ENCODE data around the gene NAB2.
"Not testable (repeated sequence)": the region's sequence is repeated elsewhere in the genome, so short reads cannot be mapped to it uniquely, and the experiment has no call there.

NAB2 gene

GRCh38 chr12:57069523-57069922, 19.4 kb upstream of the NAB2 start:
- H3K4me1 ChIP-seq (ENCODE audit: insufficient read depth, low read length): no peaks in the 10 kb centered on the region
- H3K27ac ChIP-seq (ENCODE audit: low read depth, low read length): peak overlapping the region; percentile 3; the same call in 1 of the 2 replicates
- no peak overlapping the region for H3K9ac ChIP-seq (ENCODE audit: low read depth, low read length)
- no peaks in the 10 kb centered on the region for H3K27me3 ChIP-seq (ENCODE audit: insufficient read depth, low read length)
- H3K36me3 ChIP-seq (ENCODE audit: insufficient read depth, low read length): peaks cover 71% of the 10 kb centered on the region
- H3K4me3 ChIP-seq (ENCODE audit: low read length): no peak overlapping the region
- WGBS: 49% methylated on average over 3 of the region's 3 CpGs
- no peaks in the 10 kb centered on the region for H3K9me3 ChIP-seq (ENCODE audit: insufficient read depth, low read depth, low read length)

DNA sequence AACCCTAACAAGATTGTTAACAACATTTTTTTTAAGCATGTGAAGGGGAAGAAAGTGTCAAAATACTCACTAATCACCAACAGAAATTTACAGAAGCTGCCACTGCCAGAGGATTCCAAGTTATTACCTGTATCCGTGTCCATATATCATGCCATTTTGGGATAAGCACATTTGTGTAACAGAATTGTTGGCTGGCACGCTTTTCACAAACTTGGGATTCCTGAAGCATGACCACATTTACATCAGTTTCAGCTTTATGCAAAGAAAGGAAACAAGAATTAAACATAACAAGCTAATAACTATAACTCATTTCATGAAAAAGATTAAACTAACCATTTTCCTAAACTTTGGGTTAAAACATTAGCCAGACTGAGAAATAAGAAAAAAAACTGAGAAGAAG, 16.3 kb upstream of the NAB2 start:
- peaks cover 55% of the 10 kb centered on the region for H3K36me3 ChIP-seq (ENCODE audit: insufficient read depth, low read length)
- no peak overlapping the region for H3K9ac ChIP-seq (ENCODE audit: low read depth, low read length)
- H3K9me3 ChIP-seq (ENCODE audit: insufficient read depth, low read depth, low read length): no peaks in the 10 kb centered on the region
- no peak overlapping the region for H3K4me3 ChIP-seq (ENCODE audit: low read length)
- WGBS: 95% methylated on average over 2 of the region's 2 CpGs
- H3K27me3 ChIP-seq (ENCODE audit: insufficient read depth, low read length): no peaks in the 10 kb centered on the region
- no peak overlapping the region for H3K27ac ChIP-seq (ENCODE audit: low read depth, low read length)
- no peaks in the 10 kb centered on the region for H3K4me1 ChIP-seq (ENCODE audit: insufficient read depth, low read length)

GRCh38 chr12:57073566-57074450, 15.1 kb upstream of the NAB2 start:
- H3K4me1 ChIP-seq (ENCODE audit: insufficient read depth, low read length); H3K4me3 ChIP-seq (ENCODE audit: low read length); H3K9me3 ChIP-seq (ENCODE audit: insufficient read depth, low read depth, low read length); H3K9ac ChIP-seq (ENCODE audit: low read depth, low read length); H3K27me3 ChIP-seq (ENCODE audit: insufficient read depth, low read length); H3K27ac ChIP-seq (ENCODE audit: low read depth, low read length): not testable (repeated sequence)
- peaks cover 44% of the 10 kb centered on the region for H3K36me3 ChIP-seq (ENCODE audit: insufficient read depth, low read length)
- WGBS: 93% methylated on average over 6 of the region's 6 CpGs

DNA sequence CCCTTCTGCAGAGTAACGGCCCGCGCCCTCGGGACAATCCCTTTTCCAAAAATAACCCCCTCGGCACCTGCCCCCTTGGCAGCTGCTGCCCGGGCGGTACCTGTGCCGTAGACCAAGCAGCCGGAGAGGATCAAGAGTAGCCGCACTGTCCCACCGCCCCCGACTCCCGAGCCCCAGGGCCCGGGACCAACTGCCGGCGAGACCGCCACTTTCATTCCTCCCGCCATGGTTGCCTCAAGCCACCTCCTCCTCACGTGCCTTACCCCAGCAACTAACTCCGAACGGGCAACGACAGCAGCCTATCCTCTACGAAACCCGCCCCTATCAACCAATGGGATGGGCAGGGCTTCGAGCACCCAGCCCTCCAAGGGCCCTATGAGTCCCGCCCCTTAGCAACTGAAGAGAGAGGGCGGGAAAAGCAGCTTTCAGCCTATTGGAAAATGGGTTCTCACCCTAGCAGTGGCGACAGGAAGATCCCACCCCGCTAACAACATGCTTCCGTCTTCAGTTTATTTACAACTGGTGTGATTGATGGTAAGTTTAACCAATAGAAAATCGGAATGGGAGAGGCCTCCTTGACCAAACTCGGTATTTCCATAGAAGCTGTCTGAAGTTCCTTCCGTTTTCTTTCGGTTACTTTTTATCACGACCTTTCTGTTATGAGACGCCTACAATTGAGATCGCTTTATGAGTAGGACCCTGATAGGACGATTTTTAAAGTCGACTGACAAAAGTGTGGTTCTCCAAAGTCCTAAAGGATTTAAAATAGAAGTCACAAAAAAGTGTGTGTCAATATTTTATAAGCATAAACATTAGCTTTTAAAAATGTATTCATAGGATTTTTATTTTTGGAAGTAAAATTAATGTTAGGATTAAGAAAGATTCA, 10.2 kb upstream of the NAB2 start, which contains the start of gene NEMP1:
TSS of gene NEMP1 (minus strand) at position 273 of the 886 bp plus-strand sequence. CDS start at position 227, 46 bp downstream.
- WGBS: under 1% methylated on average over 38 of the region's 39 CpGs
- H3K27ac ChIP-seq (ENCODE audit: low read depth, low read length): peak within 1 kb of the TSS; percentile 77

DNA sequence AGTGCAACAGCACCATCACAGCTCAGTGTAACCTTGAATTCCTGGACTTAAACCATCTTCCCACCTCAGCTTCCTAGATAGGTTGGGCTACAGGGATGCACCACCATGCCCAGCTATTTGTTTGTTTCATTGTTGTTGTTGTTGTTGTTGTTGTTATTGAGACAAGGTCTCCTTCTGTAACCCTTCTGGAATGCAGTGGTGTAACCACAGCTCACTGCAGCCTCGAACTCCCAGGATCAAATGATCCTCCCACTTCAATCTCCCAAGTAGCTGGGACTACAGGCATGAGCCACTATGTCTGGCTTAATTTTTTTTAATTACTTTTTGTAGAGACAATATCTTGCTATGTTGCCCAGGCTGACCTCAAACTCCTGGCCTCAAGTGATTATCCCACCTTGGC, 9.1 kb upstream of the NAB2 start:
- WGBS: 80% methylated on average over 1 of the region's 1 CpG
- Histone ChIP-seq H3K9me3 (ENCODE audit: insufficient read depth, low read depth, low read length) (no peaks in the 10 kb centered on the region), H3K4me1 (ENCODE audit: insufficient read depth, low read length) (peaks cover 8% of the 10 kb centered on the region; the same call in 1 of the 2 replicates), H3K36me3 (ENCODE audit: insufficient read depth, low read length) (peaks cover 7% of the 10 kb centered on the region), H3K9ac (ENCODE audit: low read depth, low read length) (no peak overlapping the region), H3K4me3 (ENCODE audit: low read length) (no peak overlapping the region), H3K27ac (ENCODE audit: low read depth, low read length) (no peak overlapping the region), H3K27me3 (ENCODE audit: insufficient read depth, low read length) (no peaks in the 10 kb centered on the region)

More for the DNA sequence above, 10.2 kb upstream of the NAB2 start, which contains the start of gene NEMP1:
- Histone ChIP-seq H3K9me3 (ENCODE audit: insufficient read depth, low read depth, low read length) (no peaks in the 10 kb centered on the region), H3K27me3 (ENCODE audit: insufficient read depth, low read length) (no peaks in the 10 kb centered on the region), H3K36me3 (ENCODE audit: insufficient read depth, low read length) (peaks cover 7% of the 10 kb centered on the region), H3K4me1 (ENCODE audit: insufficient read depth, low read length) (peaks cover 8% of the 10 kb centered on the region; the same call in 1 of the 2 replicates), H3K4me3 (ENCODE audit: low read length) (peak within 1 kb of the TSS; percentile 82), H3K9ac (ENCODE audit: low read depth, low read length) (peak within 1 kb of the TSS; percentile 90)

GRCh38 chr12:57080855-57081254, 8.1 kb upstream of the NAB2 start:
- no peaks in the 10 kb centered on the region for H3K27me3 ChIP-seq (ENCODE audit: insufficient read depth, low read length)
- no peak overlapping the region for H3K27ac ChIP-seq (ENCODE audit: low read depth, low read length)
- H3K4me1 ChIP-seq (ENCODE audit: insufficient read depth, low read length): peaks cover 12% of the 10 kb centered on the region
- H3K9me3 ChIP-seq (ENCODE audit: insufficient read depth, low read depth, low read length): no peaks in the 10 kb centered on the region
- no peak overlapping the region for H3K9ac ChIP-seq (ENCODE audit: low read depth, low read length)
- 86% methylated on average over 1 of the region's 1 CpG for WGBS
- H3K36me3 ChIP-seq (ENCODE audit: insufficient read depth, low read length): peaks cover 7% of the 10 kb centered on the region
- H3K4me3 ChIP-seq (ENCODE audit: low read length): no peak overlapping the region

DNA sequence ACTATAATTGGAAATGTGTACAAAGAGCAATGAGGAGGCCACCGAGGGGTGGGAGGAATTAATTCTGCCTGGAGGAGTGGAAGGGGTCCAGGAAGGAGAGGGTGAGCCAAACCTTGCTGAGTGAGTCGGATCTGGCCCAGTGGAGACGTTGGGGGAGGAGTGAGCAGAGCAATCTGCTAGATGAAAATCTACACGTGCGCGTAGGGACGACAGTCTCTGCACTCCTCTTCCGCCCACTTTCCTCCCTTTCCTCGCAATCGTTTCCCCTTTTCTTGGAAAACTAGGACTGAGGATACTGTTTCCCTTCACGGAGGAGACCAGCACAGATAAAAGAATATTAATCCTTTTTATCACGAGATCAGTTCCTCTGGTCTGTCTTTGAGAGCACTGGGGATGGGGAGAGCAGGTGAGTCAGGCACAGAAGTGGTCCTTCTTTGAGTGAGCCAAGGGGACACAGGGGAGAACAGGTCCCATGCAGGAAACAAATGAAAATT, 2.9 kb upstream of the NAB2 start:
- H3K27ac ChIP-seq (ENCODE audit: low read depth, low read length): peak overlapping the region; percentile 100
- 33% methylated on average over 11 of the region's 12 CpGs for WGBS
- peak overlapping the region; percentile 80 for H3K4me3 ChIP-seq (ENCODE audit: low read length)
- peaks cover 4% of the 10 kb centered on the region for H3K36me3 ChIP-seq (ENCODE audit: insufficient read depth, low read length)
- H3K9ac ChIP-seq (ENCODE audit: low read depth, low read length): peak overlapping the region; percentile 60
- no peaks in the 10 kb centered on the region for H3K27me3 ChIP-seq (ENCODE audit: insufficient read depth, low read length)
- no peaks in the 10 kb centered on the region for H3K9me3 ChIP-seq (ENCODE audit: insufficient read depth, low read depth, low read length)
- peaks cover 10% of the 10 kb centered on the region for H3K4me1 ChIP-seq (ENCODE audit: insufficient read depth, low read length)

GRCh38 chr12:57086493-57087009, 2.4 kb upstream of the NAB2 start:
- H3K9me3 ChIP-seq (ENCODE audit: insufficient read depth, low read depth, low read length): no peaks in the 10 kb centered on the region
- H3K4me1 ChIP-seq (ENCODE audit: insufficient read depth, low read length): peaks cover 10% of the 10 kb centered on the region
- H3K27ac ChIP-seq (ENCODE audit: low read depth, low read length): peak overlapping the region; percentile 100
- H3K36me3 ChIP-seq (ENCODE audit: insufficient read depth, low read length): peaks cover 8% of the 10 kb centered on the region
- peak overlapping the region; percentile 60 for H3K9ac ChIP-seq (ENCODE audit: low read depth, low read length)
- H3K4me3 ChIP-seq (ENCODE audit: low read length): peak overlapping the region; percentile 80
- no peaks in the 10 kb centered on the region for H3K27me3 ChIP-seq (ENCODE audit: insufficient read depth, low read length)
- under 1% methylated on average over 14 of the region's 14 CpGs for WGBS

GRCh38 chr12:57087010-57087690, 1.8 kb upstream of the NAB2 start:
- Histone ChIP-seq H3K9ac (ENCODE audit: low read depth, low read length) (peak overlapping the region; percentile 81), H3K4me1 (ENCODE audit: insufficient read depth, low read length) (peaks cover 10% of the 10 kb centered on the region), H3K9me3 (ENCODE audit: insufficient read depth, low read depth, low read length) (no peaks in the 10 kb centered on the region), H3K36me3 (ENCODE audit: insufficient read depth, low read length) (peaks cover 14% of the 10 kb centered on the region), H3K27me3 (ENCODE audit: insufficient read depth, low read length) (no peaks in the 10 kb centered on the region), H3K4me3 (ENCODE audit: low read length) (peak overlapping the region; percentile 80), H3K27ac (ENCODE audit: low read depth, low read length) (peak overlapping the region; percentile 100)
- WGBS: under 1% methylated on average over 52 of the region's 52 CpGs

- Histone ChIP-seq H3K36me3 (ENCODE audit: insufficient read depth, low read length) (peaks cover 21% of the 10 kb centered on the region), H3K4me3 (ENCODE audit: low read length) (peak overlapping the region; percentile 80), H3K27ac (ENCODE audit: low read depth, low read length) (peak overlapping the region; percentile 100), H3K4me1 (ENCODE audit: insufficient read depth, low read length) (peaks cover 10% of the 10 kb centered on the region), H3K9ac (ENCODE audit: low read depth, low read length) (peak overlapping the region; percentile 91), H3K27me3 (ENCODE audit: insufficient read depth, low read length) (no peaks in the 10 kb centered on the region), H3K9me3 (ENCODE audit: insufficient read depth, low read depth, low read length) (no peaks in the 10 kb centered on the region)
- WGBS: under 1% methylated on average over 33 of the region's 37 CpGs
Measured at GRCh38 chr12:57087691-57088353, 1.1 kb upstream of the NAB2 start.
